Neural progenitor cell (in vitro differentiated cells): ENCODE results near the gene SAMD3.

Experiments
- CTCF ChIP-seq: fragments of 200-600 bp; sonication (generic); IDR thresholded peaks from 2 replicates; pipeline ENCODE4 v1.5.1; 2017; ENCODE audit warnings: antibody characterized with exemption, mild to moderate bottlenecking
- EZH2phosphoT487 ChIP-seq: fragments of 200-600 bp; sonication (generic); IDR thresholded peaks from 2 replicates; pipeline ENCODE4 v1.6.1; 2017; ENCODE audit warnings: antibody characterized with exemption

GRCh38 chr6:130148181-130148580 is 74.6 kb downstream of the SAMD3 start:
- TF ChIP-seq CTCF (peak; percentile 45), EZH2phosphoT487 (no peak)
